ENCODE results near the gene PHLDA1. TPM values are rescaled to one million over a fixed set of nuclear protein-coding genes. Genes with fewer than 3 reads are reported as not detected.
"Not testable (repeated sequence)": the region's sequence is repeated elsewhere in the genome, so short reads cannot be mapped to it uniquely, and the experiment has no call there.

PHLDA1 gene
- total RNA-seq, 4 donors from 2014 or later, result 2.4 to 32.7 (median 7.9) TPM

GRCh38 chr12:75984577-75985182 lies 46.9 kb downstream of the PHLDA1 start:
- intact Hi-C loops (cut with DNase I; ENCODE audit: low total_unique reads) (loop anchor here (5.0 kb wide), 1 partner anchor 48 kb away; the partner anchor contains the start of gene PHLDA1), in situ Hi-C loops (cut with MboI; ENCODE audit: low sequenced_read_pairs in 4 of 4) (no loop called here)
- DNase-seq (no peak), ATAC-seq (no peak)
- Histone ChIP-seq H3K9me3 (no peaks in the 10 kb centered on the region), H3K4me3 (no peak overlapping the region), H3K27ac (no peak overlapping the region), H3K36me3 (no peaks in the 10 kb centered on the region), H3K4me1 (peaks cover 0 to 3% of the 10 kb centered on the region in 2 donors), H3K27me3 (no peaks in the 10 kb centered on the region)
- no peak for TF ChIP-seq CTCF (IDR thresholded peaks at IDR 0.05 in 4 of 5, conservative IDR thresholded peaks at IDR 0.05 in 1 of 5)
- no peak for TF ChIP-seq POLR2A (IDR thresholded peaks at IDR 0.05)

- intact Hi-C loops (cut with DNase I; ENCODE audit: low total_unique reads), result loop anchor here (5.0 kb wide), 1 partner anchor 48 kb away; the partner anchor contains the start of gene PHLDA1
Measured at GRCh38 chr12:75983851-75984250, 47.7 kb downstream of the PHLDA1 start.

GRCh38 chr12:75982979-75983660 lies 48.5 kb downstream of the PHLDA1 start:
- H3K27ac ChIP-seq, result peak overlapping the region in 1 of 4 donors; percentile 28
- no peaks in the 10 kb centered on the region for H3K36me3 ChIP-seq
- DNase-seq (no peak), ATAC-seq (no peak)
- in situ Hi-C loops (cut with MboI; ENCODE audit: low sequenced_read_pairs in 4 of 4) (no loop called here), intact Hi-C loops (cut with DNase I; ENCODE audit: low total_unique reads) (loop anchor here (5.0 kb wide), 1 partner anchor 49 kb away; the partner anchor contains the start of gene PHLDA1)
- no peak for TF ChIP-seq POLR2A (IDR thresholded peaks at IDR 0.05)
- TF ChIP-seq CTCF (IDR thresholded peaks at IDR 0.05 in 4 of 5, conservative IDR thresholded peaks at IDR 0.05 in 1 of 5), result no peak
- peaks cover 7% of the 10 kb centered on the region in 2 donors for H3K4me1 ChIP-seq
- no peaks in the 10 kb centered on the region for H3K9me3 ChIP-seq
- peak overlapping the region in 2 of 4 donors; percentile 9 to 11 for H3K4me3 ChIP-seq
- no peaks in the 10 kb centered on the region for H3K27me3 ChIP-seq

More at GRCh38 chr12:75983851-75984250, 47.7 kb downstream of the PHLDA1 start:
- H3K4me1 ChIP-seq; H3K27ac ChIP-seq; H3K36me3 ChIP-seq; in situ Hi-C loops (cut with MboI; ENCODE audit: low sequenced_read_pairs in 4 of 4); ATAC-seq; H3K4me3 ChIP-seq; DNase-seq; H3K27me3 ChIP-seq; H3K9me3 ChIP-seq: not testable (repeated sequence)

GRCh38 chr12:75982169-75982564 lies 49.4 kb downstream of the PHLDA1 start:
- Histone ChIP-seq H3K36me3 (no peaks in the 10 kb centered on the region), H3K4me3 (no peak overlapping the region), H3K9me3 (no peaks in the 10 kb centered on the region), H3K4me1 (peaks cover 8 to 13% of the 10 kb centered on the region in 2 donors), H3K27me3 (no peaks in the 10 kb centered on the region), H3K27ac (peak overlapping the region in 2 of 4 donors; percentile 28 to 34)
- in situ Hi-C loops (cut with MboI; ENCODE audit: low sequenced_read_pairs in 4 of 4) (no loop called here), intact Hi-C loops (cut with DNase I; ENCODE audit: low total_unique reads) (loop anchor here (5.0 kb wide), 1 partner anchor 50 kb away; the partner anchor contains the start of gene PHLDA1)
- DNase-seq (no peak), ATAC-seq (no peak)
- TF ChIP-seq CTCF (IDR thresholded peaks at IDR 0.05 in 4 of 5, conservative IDR thresholded peaks at IDR 0.05 in 1 of 5) (no peak), POLR2A (IDR thresholded peaks at IDR 0.05) (peak in 1 of 2 donors; percentile 8)
